ACHN (cell line): ENCODE measurements around the gene UBR4.

Experiments used
- DNase-seq: peaks from one replicate; pipeline ENCODE4 v3.0.0-alpha.2; 2015
- in situ Hi-C: cut with HindIII; loops from 2 replicates; pipeline ENCODE4 v1.10.0; 2017; ENCODE audit warnings: low sequenced_read_pairs, low pct_ligation_motif_present, low pct_unique_long_range_greater_than_20kb

Gene UBR4

GRCh38 chr1:19086176-19086875 lies 123.7 kb downstream of the UBR4 start:
- in situ Hi-C loops, result no loop called here
- DNase-seq, result no peak

GRCh38 chr1:19084206-19084738 lies 125.8 kb downstream of the UBR4 start:
- in situ Hi-C loops, result no loop called here
- DNase-seq, result no peak

- in situ Hi-C loops, result no loop called here
- DNase-seq, result no peak
Observed at GRCh38 chr1:19083081-19083480, 127.0 kb downstream of the UBR4 start.

- no peak for DNase-seq
- in situ Hi-C loops, result no loop called here
Observed at GRCh38 chr1:19081218-19081893, 128.7 kb downstream of the UBR4 start.

- in situ Hi-C loops, result no loop called here
- DNase-seq, result peak; percentile 41
Observed at GRCh38 chr1:19080721-19081120, 129.3 kb downstream of the UBR4 start.

- in situ Hi-C loops, result no loop called here
- peak; percentile 79 for DNase-seq
Observed at GRCh38 chr1:19079541-19080472, 130.3 kb downstream of the UBR4 start.

- DNase-seq, result no peak
- in situ Hi-C loops, result no loop called here
Observed at GRCh38 chr1:19078536-19078935, 131.5 kb downstream of the UBR4 start.

GRCh38 chr1:19076841-19077616 lies 133.0 kb downstream of the UBR4 start:
- no peak for DNase-seq
- in situ Hi-C loops, result no loop called here

- no peak for DNase-seq
- in situ Hi-C loops, result no loop called here
Observed at GRCh38 chr1:19074902-19075721, 135.0 kb downstream of the UBR4 start.

- in situ Hi-C loops, result no loop called here
- DNase-seq, result no peak
Observed at GRCh38 chr1:19074361-19074901, 135.6 kb downstream of the UBR4 start.

GRCh38 chr1:19073311-19074186 lies 136.5 kb downstream of the UBR4 start:
- in situ Hi-C loops, result no loop called here
- no peak for DNase-seq

- in situ Hi-C loops, result no loop called here
- no peak for DNase-seq
Observed at GRCh38 chr1:19072285-19072981, 137.6 kb downstream of the UBR4 start.

- DNase-seq, result no peak
- in situ Hi-C loops, result no loop called here
Observed at GRCh38 chr1:19071674-19072281, 138.3 kb downstream of the UBR4 start.

- in situ Hi-C loops, result no loop called here
- DNase-seq, result no peak
Observed at GRCh38 chr1:19070891-19071621, 139.0 kb downstream of the UBR4 start.

GRCh38 chr1:19070197-19070651 lies 139.8 kb downstream of the UBR4 start:
- no peak for DNase-seq
- in situ Hi-C loops, result no loop called here
